Urinary bladder (tissue), 4 donors: ENCODE results near the gene CASZ1. TPM values are rescaled to one million over a fixed set of nuclear protein-coding genes. Genes with fewer than 3 reads are reported as not detected.

ENCODE experiments used
- DNase-seq: peaks from one replicate; pipeline ENCODE4 v3.0.0-alpha.2; 2015; ENCODE audit errors: extremely low spot score
- H3K27ac ChIP-seq: one replicate; pipeline ENCODE4 v1.5.1; 2013; ENCODE audit warnings: low read depth, mild to moderate bottlenecking, moderate library complexity
- H3K36me3 ChIP-seq: one replicate; pipeline ENCODE4 v1.6.1; 2013; ENCODE audit warnings: mild to moderate bottlenecking, moderate library complexity; ENCODE audit not compliant: insufficient read depth
- H3K4me1 ChIP-seq: one replicate; pipeline ENCODE4 v1.6.1; 2013; ENCODE audit warnings: mild to moderate bottlenecking, moderate library complexity; ENCODE audit not compliant: insufficient read depth
- H3K4me3 ChIP-seq: one replicate; pipeline ENCODE4 v1.5.1; 2013; ENCODE audit warnings: low read depth, low read length
- WGBS: extraction: QIAGEN DNeasy Blood & Tissue Kit; methylation state at CpG from one replicate; pipeline ENCODE4 v1.1.7; 2013; 5-methylcytosine and 5-hydroxymethylcytosine counted together
- polyA plus RNA-seq: library from polyadenylated mRNA; stranded (reverse); fragments of 200-250 nt; gene quantifications from one replicate; pipeline ENCODE4 v1.2.3, GENCODE V29; 2013
- small RNA-seq: library from RNA; depleted of rRNA; stranded (forward); fragments of <200 nt; gene quantifications from one replicate; pipeline ENCODE3, GENCODE V24; 2014
- total RNA-seq: library from RNA; depleted of rRNA; stranded (reverse); fragments of >200 nt; gene quantifications from one replicate; pipeline ENCODE4 v1.2.3, GENCODE V29; 2014
- donor health status: healthy with polysubstance abuse.
- donor health status: healthy.

The CASZ1 gene
- total and polyA plus RNA-seq, 2 donors = 10.6 to 19.4 TPM

DNA sequence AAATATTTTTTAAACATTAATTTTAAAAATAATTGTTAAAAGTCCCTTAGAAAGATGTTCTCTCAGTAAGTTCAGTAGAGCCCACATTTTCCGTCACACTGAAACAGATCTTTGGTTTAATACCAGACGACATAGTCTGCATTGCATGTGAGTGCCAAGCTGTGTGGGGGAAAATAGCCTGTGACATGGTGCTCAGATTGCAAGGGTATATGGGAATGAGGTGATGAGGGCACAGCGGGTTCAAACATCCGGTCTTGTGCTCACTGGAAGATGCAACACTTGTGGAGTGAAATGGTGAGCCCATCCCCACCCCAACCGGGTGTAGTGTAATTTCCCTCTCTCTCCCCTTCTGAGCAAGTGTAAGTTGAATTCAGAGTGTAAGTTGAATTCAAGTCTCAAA, 207.4 kb downstream of the CASZ1 start:
- no peaks in the 10 kb centered on the region for H3K36me3 ChIP-seq
- no peak for DNase-seq
- no peak overlapping the region for H3K4me3 ChIP-seq
- WGBS = 96% methylated on average over 5 of the region's 5 CpGs
- no peak overlapping the region for H3K27ac ChIP-seq
- peaks cover 2% of the 10 kb centered on the region for H3K4me1 ChIP-seq

DNA sequence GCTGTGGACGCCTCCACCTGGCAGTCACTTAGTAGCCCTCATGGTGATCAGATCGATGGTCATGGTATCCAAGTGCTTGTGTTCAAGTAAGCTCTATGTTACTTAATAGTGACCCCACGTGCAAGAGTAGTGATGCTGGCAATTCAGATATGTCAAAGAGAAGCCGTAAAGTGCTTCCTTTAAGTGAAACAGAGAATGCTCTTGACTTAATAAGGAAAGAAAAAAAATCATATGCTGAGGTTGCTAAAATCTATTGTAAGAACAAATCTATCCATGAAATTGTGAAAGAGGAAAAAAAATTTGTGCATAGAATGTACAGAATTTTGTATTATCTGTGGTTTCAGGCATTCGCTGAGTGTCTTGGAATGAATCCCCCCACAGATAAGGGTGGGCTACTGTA, 207.8 kb downstream of the CASZ1 start:
- 93% methylated on average over 5 of the region's 5 CpGs for WGBS
- DNase-seq = no peak
- H3K4me1 ChIP-seq = peaks cover 2% of the 10 kb centered on the region
- H3K36me3 ChIP-seq = no peaks in the 10 kb centered on the region
- H3K27ac ChIP-seq = no peak overlapping the region
- H3K4me3 ChIP-seq = no peak overlapping the region

Small RNAs within 50 kb of the gene (small RNA-seq; reads per million reads assigned to genes)
- not detected for gene RN7SL614P

Other genes starting within 250 kb of the CASZ1 start
- 108 TPM for gene TARDBP, start 216.0 kb upstream of the CASZ1 start, total RNA-seq
- 144 TPM for gene TARDBP, start 216.0 kb upstream of the CASZ1 start, polyA plus RNA-seq